ENCODE results near the gene OSBPL5. TPM values are rescaled to one million over a fixed set of nuclear protein-coding genes. Genes with fewer than 3 reads are reported as not detected.

The OSBPL5 gene
- total RNA-seq = 1 to 10 TPM; 2.7 to 5.0 (median 4.0) TPM

GRCh38 chr11:3165152-3165705 lies at the start of gene OSBPL5:
OSBPL5 (minus strand) TSS chr11:3165310; CDS start chr11:3129148, 36,162 bp downstream.
- Mint-ChIP-seq H3K27me3 (ENCODE audit: low read depth) (peaks cover 59% of the 10 kb centered on the region), H3K4me3 (peak within 1 kb of the TSS; percentile 74), H3K4me1 (ENCODE audit: low read depth) (peaks cover 32% of the 10 kb centered on the region), H3K9me3 (no peaks in the 10 kb centered on the region), H3K36me3 (ENCODE audit: insufficient read depth) (no peaks in the 10 kb centered on the region)
- peak; percentile 38 for DNase-seq
- ATAC-seq = peak; percentile 63 to 68

- Mint-ChIP-seq H3K36me3 (ENCODE audit: insufficient read depth) (no peaks in the 10 kb centered on the region), H3K27me3 (ENCODE audit: low read depth) (peaks cover 30% of the 10 kb centered on the region), H3K4me1 (ENCODE audit: low read depth) (peaks cover 5% of the 10 kb centered on the region), H3K9me3 (peaks cover 13% of the 10 kb centered on the region), H3K4me3 (no peak overlapping the region)
- no peak for ATAC-seq
- DNase-seq = no peak
Observed at GRCh38 chr11:3214420-3214699, 49.2 kb upstream of the OSBPL5 start.

GRCh38 chr11:3213659-3214419 lies 48.7 kb upstream of the OSBPL5 start:
- Mint-ChIP-seq H3K9me3 (peaks cover 13% of the 10 kb centered on the region), H3K4me1 (ENCODE audit: low read depth) (peaks cover 5% of the 10 kb centered on the region), H3K4me3 (no peak overlapping the region), H3K27me3 (ENCODE audit: low read depth) (peaks cover 30% of the 10 kb centered on the region), H3K36me3 (ENCODE audit: insufficient read depth) (no peaks in the 10 kb centered on the region)
- DNase-seq (no peak), ATAC-seq (no peak)

GRCh38 chr11:3208272-3208671 lies 43.2 kb upstream of the OSBPL5 start:
- ATAC-seq (no peak), DNase-seq (no peak)
- H3K9me3 Mint-ChIP-seq = peaks cover 13% of the 10 kb centered on the region
- H3K27me3 Mint-ChIP-seq (ENCODE audit: low read depth) = peaks cover 4% of the 10 kb centered on the region
- no peaks in the 10 kb centered on the region for H3K4me1 Mint-ChIP-seq (ENCODE audit: low read depth)
- no peaks in the 10 kb centered on the region for H3K36me3 Mint-ChIP-seq (ENCODE audit: insufficient read depth)
- no peak overlapping the region for H3K4me3 Mint-ChIP-seq

GRCh38 chr11:3207526-3208189 lies 42.5 kb upstream of the OSBPL5 start:
- Mint-ChIP-seq H3K4me1 (ENCODE audit: low read depth) (peaks cover under 1% of the 10 kb centered on the region), H3K4me3 (no peak overlapping the region), H3K27me3 (ENCODE audit: low read depth) (peaks cover 5% of the 10 kb centered on the region), H3K36me3 (ENCODE audit: insufficient read depth) (no peaks in the 10 kb centered on the region), H3K9me3 (peaks cover 13% of the 10 kb centered on the region)
- no peak for DNase-seq
- no peak for ATAC-seq

GRCh38 chr11:3206922-3207204 lies 41.8 kb upstream of the OSBPL5 start:
- Mint-ChIP-seq H3K27me3 (ENCODE audit: low read depth) (peaks cover 10% of the 10 kb centered on the region), H3K9me3 (peaks cover 10% of the 10 kb centered on the region), H3K36me3 (ENCODE audit: insufficient read depth) (no peaks in the 10 kb centered on the region), H3K4me1 (ENCODE audit: low read depth) (peaks cover 2% of the 10 kb centered on the region), H3K4me3 (no peak overlapping the region)
- ATAC-seq (no peak), DNase-seq (no peak)

- ATAC-seq = no peak
Observed at GRCh38 chr11:3206156-3206921, 41.2 kb upstream of the OSBPL5 start.

GRCh38 chr11:3205261-3206155 lies 40.4 kb upstream of the OSBPL5 start:
- Mint-ChIP-seq H3K4me3 (peak overlapping the region; percentile 1), H3K9me3 (no peaks in the 10 kb centered on the region), H3K27me3 (ENCODE audit: low read depth) (peaks cover 17% of the 10 kb centered on the region), H3K4me1 (ENCODE audit: low read depth) (peaks cover 2% of the 10 kb centered on the region), H3K36me3 (ENCODE audit: insufficient read depth) (no peaks in the 10 kb centered on the region)
- no peak for ATAC-seq
- no peak for DNase-seq

More at GRCh38 chr11:3206156-3206921, 41.2 kb upstream of the OSBPL5 start:
- H3K27me3 Mint-ChIP-seq (ENCODE audit: low read depth) = peaks cover 14% of the 10 kb centered on the region
- no peak for DNase-seq
- no peak overlapping the region for H3K4me3 Mint-ChIP-seq
- no peaks in the 10 kb centered on the region for H3K36me3 Mint-ChIP-seq (ENCODE audit: insufficient read depth)
- peaks cover 5% of the 10 kb centered on the region for H3K9me3 Mint-ChIP-seq
- H3K4me1 Mint-ChIP-seq (ENCODE audit: low read depth) = peaks cover 2% of the 10 kb centered on the region

GRCh38 chr11:3204141-3205015 lies 39.3 kb upstream of the OSBPL5 start:
- ATAC-seq (no peak), DNase-seq (no peak)
- H3K9me3 Mint-ChIP-seq = no peaks in the 10 kb centered on the region
- no peaks in the 10 kb centered on the region for H3K36me3 Mint-ChIP-seq (ENCODE audit: insufficient read depth)
- peaks cover 17% of the 10 kb centered on the region for H3K27me3 Mint-ChIP-seq (ENCODE audit: low read depth)
- H3K4me3 Mint-ChIP-seq = no peak overlapping the region
- H3K4me1 Mint-ChIP-seq (ENCODE audit: low read depth) = peaks cover 2% of the 10 kb centered on the region

- H3K4me1 Mint-ChIP-seq (ENCODE audit: low read depth) = peaks cover 2% of the 10 kb centered on the region
- H3K27me3 Mint-ChIP-seq (ENCODE audit: low read depth) = peaks cover 17% of the 10 kb centered on the region
- DNase-seq = no peak
Observed at GRCh38 chr11:3203221-3204043, 38.3 kb upstream of the OSBPL5 start.

GRCh38 chr11:3202759-3203158 lies 37.6 kb upstream of the OSBPL5 start:
- Mint-ChIP-seq H3K36me3 (ENCODE audit: insufficient read depth) (no peaks in the 10 kb centered on the region), H3K27me3 (ENCODE audit: low read depth) (peaks cover 17% of the 10 kb centered on the region), H3K4me1 (ENCODE audit: low read depth) (peaks cover 2% of the 10 kb centered on the region), H3K9me3 (no peaks in the 10 kb centered on the region), H3K4me3 (no peak overlapping the region)
- DNase-seq (no peak), ATAC-seq (peak; percentile 16 to 38)

More at GRCh38 chr11:3203221-3204043, 38.3 kb upstream of the OSBPL5 start:
- no peak for ATAC-seq
- no peaks in the 10 kb centered on the region for H3K9me3 Mint-ChIP-seq
- no peaks in the 10 kb centered on the region for H3K36me3 Mint-ChIP-seq (ENCODE audit: insufficient read depth)
- H3K4me3 Mint-ChIP-seq = no peak overlapping the region

GRCh38 chr11:3202305-3202704 lies 37.2 kb upstream of the OSBPL5 start:
- H3K27me3 Mint-ChIP-seq (ENCODE audit: low read depth) = peaks cover 17% of the 10 kb centered on the region
- no peak overlapping the region for H3K4me3 Mint-ChIP-seq
- no peaks in the 10 kb centered on the region for H3K9me3 Mint-ChIP-seq
- DNase-seq (no peak), ATAC-seq (no peak)
- no peaks in the 10 kb centered on the region for H3K36me3 Mint-ChIP-seq (ENCODE audit: insufficient read depth)
- H3K4me1 Mint-ChIP-seq (ENCODE audit: low read depth) = peaks cover 2% of the 10 kb centered on the region

Measured in activated T-cell treated with anti-CD3 and anti-CD28 coated beads, Interleukin-2, amount 50 U/mL, for 4 hours (primary cell).